ENCODE data around the gene NFU1. TPM values are rescaled to one million over a fixed set of nuclear protein-coding genes. Genes with fewer than 3 reads are reported as not detected.

Gene NFU1
- total and polyA plus RNA-seq, 2 of the 8 experiments (the other 6 are each of a cell fraction or from before 2014, with no cell fraction given) = 18.4 to 45.5 TPM

DNA sequence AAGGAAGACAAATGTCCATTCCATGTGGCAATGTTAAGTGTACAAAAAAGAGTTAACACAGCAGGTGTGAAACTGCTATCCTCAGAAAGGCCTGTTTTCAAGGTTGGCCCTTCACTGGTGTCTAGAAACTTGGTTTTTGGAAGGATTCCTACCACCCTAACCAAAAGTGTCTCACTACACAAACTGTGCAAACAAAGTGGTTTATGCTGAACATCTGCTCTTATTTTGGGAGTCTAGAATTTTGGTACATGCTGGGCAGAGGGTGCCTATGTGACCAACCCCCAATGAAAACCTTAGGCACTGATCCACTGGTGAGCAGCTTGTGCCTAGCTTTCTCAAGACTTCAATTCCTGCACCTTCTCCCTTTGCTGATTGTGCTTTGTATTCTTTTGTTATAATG lies 64.5 kb downstream of the NFU1 start:
- Histone ChIP-seq H3K23ac (ENCODE audit: insufficient read length) (no peak overlapping the region), H2BK120ac (replicated peaks; ENCODE audit: low read depth, low read length) (no peak overlapping the region), H4K20me1 (replicated peaks in 1 of 2; ENCODE audit: control insufficient read depth in 1 of 2, insufficient read depth in 2 of 2, low read length in 2 of 2) (no peaks in the 10 kb centered on the region), H3K4me2 (ENCODE audit: insufficient read depth in 1 of 2, low read depth in 2 of 2, low read length in 2 of 2) (no peak overlapping the region), H3K56ac (replicated peaks; ENCODE audit: insufficient read length, low read depth, low read length) (no peak overlapping the region), H2BK20ac (ENCODE audit: low read length) (no peak overlapping the region), H3K18ac (ENCODE audit: extremely low read depth, low read length) (no peak overlapping the region), H4K8ac (ENCODE audit: extremely low read depth, insufficient read depth, low read length) (no peak overlapping the region), H3K79me2 (ENCODE audit: control insufficient read depth in 1 of 2, insufficient read depth in 2 of 2, low read length in 2 of 2) (peaks cover 0 to 29% of the 10 kb centered on the region in 2 experiments; a peak in 2 of 4 replicates), H2AK5ac (ENCODE audit: low read depth, low read length) (no peak overlapping the region), H3K4me1 (replicated peaks in 1 of 4; ENCODE audit: control insufficient read depth in 3 of 4, insufficient read depth in 4 of 4, low read length in 3 of 4) (no peaks in the 10 kb centered on the region), H2BK15ac (ENCODE audit: low read length) (no peak overlapping the region), H3K79me1 (ENCODE audit: low read depth, low read length) (no peaks in the 10 kb centered on the region), H3K36me3 (ENCODE audit: control insufficient read depth in 2 of 4, insufficient read depth in 4 of 4, low read length in 3 of 4) (peaks cover 10 to 46% (median 31%) of the 10 kb centered on the region in 4 experiments), H2BK12ac (ENCODE audit: low read depth, low read length) (no peak overlapping the region), H2AFZ (ENCODE audit: low read length) (no peak overlapping the region), H3K27me3 (replicated peaks in 1 of 4; ENCODE audit: control insufficient read depth in 3 of 4, extremely low read depth in 1 of 4, insufficient read depth in 3 of 4, low read length in 3 of 4) (no peaks in the 10 kb centered on the region), H4K91ac (replicated peaks; ENCODE audit: insufficient read length, low read length) (no peak overlapping the region), H3K4ac (replicated peaks; ENCODE audit: insufficient read length, low read depth, low read length) (peak overlapping the region; percentile 39), H3K14ac (ENCODE audit: insufficient read length) (no peak overlapping the region), H3K23me2 (ENCODE audit: low read depth, low read length) (no peaks in the 10 kb centered on the region), H3K27ac (ENCODE audit: low read depth, low read length) (no peak overlapping the region), H3K9ac (replicated peaks in 1 of 4; ENCODE audit: extremely low read depth in 1 of 4, low read depth in 3 of 4, low read length in 3 of 4) (no peak overlapping the region), H2BK5ac (ENCODE audit: low read depth, low read length) (no peak overlapping the region), H4K5ac (ENCODE audit: insufficient read length, low read depth, low read length) (no peak overlapping the region), H3K9me3 (ENCODE audit: insufficient read depth in 2 of 2, low read depth in 1 of 2, low read length in 1 of 2) (no peaks in the 10 kb centered on the region), H3K4me3 (ENCODE audit: extremely low read depth in 1 of 4, insufficient read depth in 2 of 4, low read depth in 3 of 4, low read length in 4 of 4) (no peak overlapping the region)
- no peak for FAIRE-seq
- DNase-seq (ENCODE audit: low read depth in 1 of 2, low spot score in 2 of 2) = no peak
- no peak for TF ChIP-seq PHF8 (conservative IDR thresholded peaks at IDR 0.05; ENCODE audit: low read depth, low read length)
- TF ChIP-seq KDM5A (IDR thresholded peaks at IDR 0.05; ENCODE audit: low read length) = no peak
- no peak for TF ChIP-seq EGR1 (IDR thresholded peaks at IDR 0.05; ENCODE audit: borderline replicate concordance, low read depth, low read length)
- no peak for TF ChIP-seq TAF1 (IDR thresholded peaks at IDR 0.05; ENCODE audit: low read depth, low read length)
- no peak for TF ChIP-seq HDAC6 (IDR thresholded peaks at IDR 0.05; ENCODE audit: low read depth, low read length)
- POLR2A ChIA-PET (ENCODE audit: partially characterized antibody) = interaction anchor here (1.2 kb wide), 1 partner anchor 10 kb away, joined by 3 read pairs; no protein-coding TSS in a partner anchor
- CTCF ChIA-PET (ENCODE audit: partially characterized antibody) = no interaction called here
